Measurements from ENCODE around the gene ERI2.
"Not testable (repeated sequence)": the region's sequence is repeated elsewhere in the genome, so short reads cannot be mapped to it uniquely, and the experiment has no call there.

Gene ERI2

DNA sequence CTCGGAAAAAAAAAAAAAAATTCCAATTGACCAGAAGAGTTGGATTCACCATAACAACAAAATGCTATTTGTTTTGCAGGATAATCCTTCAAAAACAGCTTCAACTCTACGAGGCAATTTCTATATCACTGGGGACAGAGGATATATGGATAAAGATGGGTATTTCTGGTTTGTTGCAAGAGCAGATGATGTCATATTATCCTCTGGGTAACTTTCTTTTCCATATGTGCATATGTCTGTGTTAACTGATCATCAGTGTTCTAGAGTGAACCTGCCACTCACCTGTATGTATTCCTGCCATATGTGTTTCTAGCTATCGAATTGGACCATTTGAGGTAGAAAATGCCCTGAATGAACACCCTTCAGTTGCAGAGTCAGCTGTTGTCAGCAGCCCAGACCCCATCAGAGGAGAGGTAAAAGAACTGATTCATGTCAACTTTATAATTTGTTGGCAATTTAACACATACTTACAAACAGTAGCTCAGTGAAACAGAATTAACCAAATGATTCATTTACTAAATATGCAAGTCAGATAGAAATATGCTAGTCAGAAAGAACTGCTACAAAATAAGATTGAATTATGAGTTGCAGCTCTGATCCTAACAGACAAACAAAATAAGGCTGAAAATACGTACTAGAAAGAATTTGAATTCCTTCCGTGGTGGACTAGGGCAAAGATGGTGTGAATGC lies 14.2 kb downstream of the ERI2 start:
- DNase-seq (no peak), ATAC-seq (no peak)
- Mint-ChIP-seq H3K27ac (peak overlapping the region in 1 of 2 donors; percentile 16), H3K27me3 (no peaks in the 10 kb centered on the region), H3K4me3 (no peak overlapping the region), H3K4me1 (no peaks in the 10 kb centered on the region), H3K9me3 (no peaks in the 10 kb centered on the region)

DNA sequence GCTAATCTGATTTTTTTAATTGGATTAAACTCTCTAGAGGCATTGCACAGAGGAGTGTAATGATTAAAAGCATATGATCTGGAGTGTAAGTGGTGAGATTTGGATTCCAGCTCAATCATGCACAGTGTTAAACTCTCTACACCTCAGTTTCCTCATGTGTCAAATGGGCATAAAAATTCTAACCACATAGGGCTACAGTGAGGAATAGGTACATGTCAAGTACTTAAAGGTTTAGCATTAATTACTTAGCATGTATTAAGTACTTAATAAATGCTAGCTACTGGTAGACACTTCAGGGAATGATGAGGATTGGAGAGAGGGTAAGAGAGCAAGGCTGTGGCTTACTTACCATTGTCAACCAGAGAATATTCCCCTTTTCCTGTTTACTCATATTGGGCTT lies 17.1 kb downstream of the ERI2 start:
- Mint-ChIP-seq H3K4me3 (no peak overlapping the region), H3K27ac (no peak overlapping the region), H3K27me3 (no peaks in the 10 kb centered on the region), H3K4me1 (no peaks in the 10 kb centered on the region), H3K9me3 (no peaks in the 10 kb centered on the region)
- DNase-seq: no peak
- ATAC-seq: no peak

DNA sequence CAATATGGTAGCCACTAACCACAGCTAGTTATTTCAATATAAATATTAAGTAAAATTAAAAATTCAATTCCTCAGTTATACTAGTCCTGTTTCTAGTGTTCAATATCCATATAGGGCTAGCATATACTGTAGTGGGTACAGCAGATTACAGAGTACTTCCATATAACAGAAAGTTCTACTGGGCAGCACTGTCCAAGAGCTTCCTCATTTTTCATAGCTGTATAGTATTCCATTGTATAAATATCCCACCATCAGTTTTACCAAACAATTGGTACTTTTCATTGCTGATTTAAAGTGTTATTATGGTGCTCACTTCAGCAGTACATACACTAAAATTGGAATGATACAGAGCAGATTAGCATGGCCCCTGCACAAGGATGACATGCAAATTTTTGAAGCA lies 22.1 kb downstream of the ERI2 start:
- Mint-ChIP-seq H3K9me3 (no peaks in the 10 kb centered on the region), H3K4me1 (no peaks in the 10 kb centered on the region), H3K4me3 (no peak overlapping the region), H3K27me3 (no peaks in the 10 kb centered on the region), H3K27ac (no peak overlapping the region)
- DNase-seq (no peak), ATAC-seq (no peak)

DNA sequence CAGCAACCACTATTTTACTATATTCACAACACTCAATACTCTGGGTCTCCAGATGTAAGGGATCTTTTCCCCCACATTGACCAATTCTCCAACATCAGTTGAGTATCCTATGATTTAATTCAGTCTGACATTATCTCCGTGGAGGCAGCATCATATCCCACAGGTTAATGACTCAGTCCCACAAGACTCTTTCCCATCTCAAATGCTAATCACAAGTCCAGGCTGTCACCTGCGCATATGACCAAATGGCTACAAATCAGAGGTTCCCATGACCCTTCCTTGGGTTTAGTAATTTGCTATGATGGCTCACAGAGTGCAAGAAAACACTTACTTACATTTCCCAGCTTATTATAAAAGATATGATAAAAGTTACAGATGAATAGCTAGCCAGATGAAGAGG lies 23.8 kb downstream of the ERI2 start:
- DNase-seq (no peak), ATAC-seq (no peak)
- H3K27ac Mint-ChIP-seq: no peak overlapping the region
- no peak overlapping the region for H3K4me3 Mint-ChIP-seq
- H3K4me1 Mint-ChIP-seq: no peaks in the 10 kb centered on the region
- no peaks in the 10 kb centered on the region for H3K9me3 Mint-ChIP-seq
- H3K27me3 Mint-ChIP-seq: no peaks in the 10 kb centered on the region

DNA sequence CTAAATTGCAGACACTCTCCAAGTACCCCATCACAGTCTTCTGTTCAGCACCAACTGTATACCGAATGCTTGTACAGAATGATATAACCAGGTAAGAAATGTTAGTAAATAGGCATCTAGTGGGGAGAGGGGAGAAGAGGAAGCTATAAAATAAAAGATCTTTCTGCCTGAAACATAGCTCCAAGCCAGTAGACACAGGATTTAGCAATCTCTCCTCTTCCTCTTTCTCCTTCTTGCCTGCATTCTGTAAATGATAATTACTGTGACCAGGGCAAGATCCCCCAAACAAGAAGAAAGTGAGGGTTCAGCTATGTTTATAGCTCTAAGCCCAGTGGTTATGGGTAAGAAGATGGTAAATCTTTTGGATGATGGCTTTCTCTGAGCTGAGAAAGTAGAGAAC lies 24.6 kb downstream of the ERI2 start:
- H3K27ac Mint-ChIP-seq: no peak overlapping the region
- H3K27me3 Mint-ChIP-seq: no peaks in the 10 kb centered on the region
- ATAC-seq (no peak), DNase-seq (no peak)
- no peaks in the 10 kb centered on the region for H3K4me1 Mint-ChIP-seq
- no peaks in the 10 kb centered on the region for H3K9me3 Mint-ChIP-seq
- no peak overlapping the region for H3K4me3 Mint-ChIP-seq

DNA sequence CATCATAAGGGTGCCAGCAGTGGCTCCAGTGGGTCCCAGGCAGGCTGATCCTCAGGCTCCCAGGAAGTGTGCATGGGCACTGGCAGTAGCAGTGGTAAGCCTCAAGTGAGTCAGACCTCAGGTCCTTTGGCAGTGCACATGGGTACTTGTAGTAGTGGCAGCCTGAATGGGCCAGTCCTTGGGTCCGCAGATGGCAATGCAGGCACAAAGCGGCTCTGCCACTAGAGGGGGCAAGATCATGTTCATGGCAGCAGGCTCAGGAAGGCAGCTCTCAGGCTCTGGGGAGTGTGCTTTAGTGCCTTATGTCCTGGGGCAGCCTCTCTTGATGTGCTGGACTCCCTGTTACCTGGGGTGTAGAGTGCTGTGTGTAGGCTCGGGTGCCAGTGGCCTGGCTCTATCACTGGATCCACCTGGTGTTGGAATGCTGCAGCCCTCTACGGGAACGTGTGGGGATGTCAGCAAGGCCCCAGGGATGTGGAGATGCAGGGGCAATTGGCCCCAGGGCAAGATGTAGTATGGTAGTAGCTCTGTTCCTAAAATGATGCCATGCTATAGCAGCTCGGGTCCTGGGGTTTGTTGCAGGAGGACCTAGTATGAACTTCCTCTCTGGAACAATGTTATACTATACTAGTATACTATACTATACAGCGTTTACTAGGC lies 31.4 kb downstream of the ERI2 start:
- peak; percentile 90 for ATAC-seq
- DNase-seq: peak; percentile 45 to 63
- no peaks in the 10 kb centered on the region for H3K9me3 Mint-ChIP-seq
- no peak overlapping the region for H3K27ac Mint-ChIP-seq
- H3K27me3 Mint-ChIP-seq: no peaks in the 10 kb centered on the region
- no peaks in the 10 kb centered on the region for H3K4me1 Mint-ChIP-seq
- no peak overlapping the region for H3K4me3 Mint-ChIP-seq

DNA sequence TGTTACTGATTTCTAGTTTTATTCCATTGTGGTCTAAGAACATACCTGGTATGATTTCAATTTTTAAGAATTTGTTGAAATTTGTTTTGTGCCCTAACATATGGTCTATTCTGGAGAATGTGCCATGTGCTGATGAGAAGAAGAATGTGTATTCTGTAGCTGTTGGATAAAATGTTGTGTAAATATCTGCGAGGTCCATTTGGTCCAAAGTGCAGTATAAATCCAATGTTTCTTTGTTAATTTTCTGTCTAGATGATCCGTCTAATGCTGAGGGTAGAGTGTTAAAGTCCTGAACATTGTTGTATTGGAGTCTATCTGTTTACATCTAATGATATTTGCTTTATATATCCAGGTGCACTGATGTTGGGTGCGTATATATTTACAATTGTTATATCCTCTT lies 32.6 kb downstream of the ERI2 start:
- no peaks in the 10 kb centered on the region for H3K9me3 Mint-ChIP-seq
- no peaks in the 10 kb centered on the region for H3K4me1 Mint-ChIP-seq
- no peak for DNase-seq
- ATAC-seq: no peak
- H3K27ac Mint-ChIP-seq: no peak overlapping the region
- H3K4me3 Mint-ChIP-seq: no peak overlapping the region
- H3K27me3 Mint-ChIP-seq: no peaks in the 10 kb centered on the region

DNA sequence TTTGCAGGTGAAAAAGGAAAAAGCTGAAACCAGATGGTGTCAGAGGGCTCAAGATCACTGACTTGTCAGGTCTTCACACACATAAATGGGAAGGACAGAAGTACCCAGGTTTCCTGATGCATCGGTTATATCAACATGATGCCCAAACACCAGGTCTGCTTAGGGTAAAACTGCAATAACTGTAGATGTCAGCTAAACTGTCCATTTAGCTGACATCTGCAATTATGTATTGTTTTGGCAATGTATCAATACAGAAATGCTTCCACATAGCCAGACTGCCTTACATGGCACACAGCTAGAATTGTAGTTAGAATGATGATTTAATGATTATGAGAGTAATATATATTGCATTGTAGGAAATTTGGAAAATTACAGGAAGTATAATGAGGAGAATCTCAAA lies 37.5 kb downstream of the ERI2 start:
- no peaks in the 10 kb centered on the region for H3K9me3 Mint-ChIP-seq
- no peak for ATAC-seq
- no peak overlapping the region for H3K27ac Mint-ChIP-seq
- peaks cover 16% of the 10 kb centered on the region for H3K4me1 Mint-ChIP-seq
- no peaks in the 10 kb centered on the region for H3K27me3 Mint-ChIP-seq
- DNase-seq: no peak
- no peak overlapping the region for H3K4me3 Mint-ChIP-seq

DNA sequence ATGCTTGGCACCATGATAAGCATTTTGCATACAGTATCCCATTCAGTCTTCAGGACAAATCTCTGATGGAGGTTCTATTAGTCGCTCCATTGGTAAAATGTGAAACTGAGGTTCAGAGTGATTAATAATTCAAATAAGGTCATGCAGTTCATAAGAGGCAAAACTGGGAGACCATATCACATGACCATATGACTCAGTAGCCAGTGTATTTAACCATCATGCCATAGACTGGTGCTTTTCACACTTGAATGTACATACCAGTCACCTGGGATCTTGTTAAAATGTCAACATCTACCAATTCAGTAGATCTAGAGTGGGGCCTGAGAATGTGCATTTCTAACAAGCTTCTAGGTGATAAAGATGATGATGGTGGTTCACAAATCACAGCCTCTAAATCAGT lies 38.2 kb downstream of the ERI2 start:
- Mint-ChIP-seq H3K27me3 (no peaks in the 10 kb centered on the region), H3K27ac (no peak overlapping the region), H3K4me1 (peaks cover 18% of the 10 kb centered on the region), H3K9me3 (no peaks in the 10 kb centered on the region), H3K4me3 (no peak overlapping the region)
- ATAC-seq: no peak
- no peak for DNase-seq

DNA sequence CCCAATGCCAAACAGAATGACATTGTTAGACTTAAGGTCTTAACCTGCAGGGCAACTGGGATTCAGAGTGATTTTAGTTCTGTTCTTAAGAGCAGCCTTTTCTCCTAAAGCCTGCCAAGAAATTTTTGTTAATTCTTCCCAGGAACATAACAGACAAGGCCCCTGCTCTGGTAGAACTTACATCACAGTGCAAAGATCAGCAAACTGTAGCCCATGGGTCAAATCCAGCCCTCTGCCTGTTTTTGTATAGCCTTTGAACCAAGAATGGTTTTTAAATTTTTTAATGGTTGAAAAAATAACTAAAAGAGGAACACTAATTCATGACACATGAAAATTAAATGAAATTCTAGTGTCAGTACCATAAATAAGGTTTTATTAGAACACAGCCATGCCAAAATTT lies 38.7 kb downstream of the ERI2 start:
- Mint-ChIP-seq H3K27me3 (no peaks in the 10 kb centered on the region), H3K4me1 (peaks cover 24% of the 10 kb centered on the region), H3K27ac (no peak overlapping the region), H3K4me3 (no peak overlapping the region), H3K9me3 (peaks cover 0 to 2% of the 10 kb centered on the region in 2 donors)
- no peak for ATAC-seq
- no peak for DNase-seq

DNA sequence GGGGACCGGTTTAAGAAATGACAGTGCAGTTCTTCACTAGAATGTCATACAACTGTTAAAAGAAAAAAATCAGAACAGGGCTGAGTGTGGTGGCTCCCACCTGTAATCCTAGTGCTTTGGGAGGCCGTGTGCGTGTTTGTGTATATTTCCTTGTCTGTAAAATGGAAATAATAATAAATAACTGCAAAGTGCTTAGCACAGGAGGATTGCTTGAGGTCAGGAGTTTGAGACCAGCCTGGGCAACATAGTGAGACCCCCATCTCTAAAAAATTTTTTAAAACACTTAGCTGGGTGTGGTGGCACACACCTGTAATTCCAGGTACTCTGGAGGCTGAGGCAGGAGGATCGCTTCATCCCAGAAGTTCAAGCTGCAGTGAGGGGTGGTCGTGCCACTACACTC lies 40.0 kb downstream of the ERI2 start:
- Mint-ChIP-seq H3K4me1 (peaks cover 29% of the 10 kb centered on the region), H3K27me3 (no peaks in the 10 kb centered on the region), H3K9me3 (peaks cover 0 to 14% of the 10 kb centered on the region in 2 donors), H3K27ac (peak overlapping the region in 1 of 2 donors; percentile 15), H3K4me3 (no peak overlapping the region)
- no peak for DNase-seq
- no peak for ATAC-seq

DNA sequence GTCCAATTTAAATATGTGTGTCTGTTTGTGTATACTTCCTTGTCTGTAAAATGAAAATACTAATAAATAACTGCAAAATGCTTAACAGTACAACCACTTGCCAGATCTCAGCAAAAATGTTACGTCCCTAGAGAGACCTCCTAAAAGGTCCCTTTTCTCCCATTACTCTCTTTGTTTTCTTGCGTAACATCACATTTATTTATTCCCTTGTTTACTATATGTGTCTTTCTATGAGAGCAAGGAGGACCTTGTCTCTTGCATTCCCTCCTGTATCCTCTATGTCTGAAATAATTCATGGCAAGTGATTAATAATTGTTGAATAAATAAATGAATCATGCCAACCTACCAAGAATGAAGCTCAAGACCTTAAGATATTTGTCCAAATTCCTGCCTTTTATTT lies 40.5 kb downstream of the ERI2 start:
- DNase-seq (no peak), ATAC-seq (no peak)
- H3K4me3 Mint-ChIP-seq: no peak overlapping the region
- H3K27me3 Mint-ChIP-seq: no peaks in the 10 kb centered on the region
- H3K27ac Mint-ChIP-seq: no peak overlapping the region
- H3K9me3 Mint-ChIP-seq: peaks cover 0 to 16% of the 10 kb centered on the region in 2 donors
- H3K4me1 Mint-ChIP-seq: peaks cover 29% of the 10 kb centered on the region

DNA sequence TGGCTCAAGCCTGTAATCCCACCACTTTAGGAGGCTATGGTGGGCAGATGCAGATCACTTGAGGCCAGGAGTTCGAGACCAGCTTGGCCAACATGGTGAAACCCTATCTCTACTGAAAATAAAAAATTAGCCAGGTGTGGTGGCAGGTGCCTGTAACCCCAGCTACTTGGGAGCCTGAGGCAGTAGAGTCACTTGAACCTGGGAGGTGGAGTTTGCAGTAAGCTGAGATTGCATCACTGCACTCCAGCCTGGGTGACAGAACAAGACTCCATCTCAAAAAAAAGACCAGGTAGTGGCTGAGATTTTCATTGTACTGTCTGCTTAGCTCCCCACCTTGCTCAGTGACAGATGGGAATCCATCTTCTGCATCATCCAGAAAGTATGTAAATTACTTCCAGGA lies 41.8 kb downstream of the ERI2 start:
- H3K27ac Mint-ChIP-seq, ATAC-seq, H3K27me3 Mint-ChIP-seq, DNase-seq: not testable (repeated sequence)
- Mint-ChIP-seq H3K4me3 (peak overlapping the region; percentile 80 to 90), H3K4me1 (peaks cover 29% of the 10 kb centered on the region), H3K9me3 (peaks cover 0 to 16% of the 10 kb centered on the region in 2 donors)

DNA sequence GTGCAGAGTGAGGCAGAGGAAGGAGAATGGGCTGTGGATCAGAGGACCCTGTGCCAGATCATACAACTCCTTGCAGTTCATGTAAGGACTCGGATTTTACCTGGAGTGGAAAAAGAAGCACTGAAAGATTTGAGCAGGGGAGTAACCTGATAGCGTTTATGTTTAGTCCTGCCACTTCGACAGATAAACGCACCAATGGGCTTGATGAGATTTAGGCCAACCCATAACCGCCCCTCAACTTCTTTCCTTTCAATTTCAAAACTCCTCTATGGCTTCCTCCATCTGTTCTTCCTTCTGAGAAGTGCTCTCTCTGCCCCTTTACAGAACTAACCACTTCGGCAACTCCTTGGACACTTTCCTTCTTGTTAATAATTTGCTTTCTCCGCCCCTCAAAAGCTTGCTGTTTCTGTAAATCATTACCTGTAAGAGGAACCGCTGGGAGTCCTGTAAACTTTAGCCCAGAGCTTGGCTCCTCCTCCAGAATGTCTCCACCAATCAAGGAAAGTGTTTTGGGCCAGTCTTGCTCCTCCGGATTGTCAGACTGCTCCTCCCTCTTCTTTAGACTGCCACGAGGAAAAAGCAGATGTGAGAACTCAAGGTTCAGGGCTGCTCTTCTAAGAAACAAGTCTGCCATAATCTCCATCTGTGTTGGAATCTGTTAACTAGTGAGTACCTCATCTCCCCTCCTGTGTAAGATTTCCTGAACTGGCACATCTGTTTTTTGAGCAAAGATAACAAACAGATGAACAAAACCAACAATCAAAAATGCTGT lies 42.6 kb downstream of the ERI2 start, which contains the start of gene ACSM3:
TSS of gene ACSM3 (plus strand) at position 554 of the 772 bp plus-strand sequence. CDS start 6,021 bp downstream, outside the sequence.
- Mint-ChIP-seq H3K4me3 (peak within 1 kb of the TSS; percentile 80 to 90), H3K27ac (peak within 1 kb of the TSS; percentile 62 to 95), H3K27me3 (no peaks in the 10 kb centered on the region), H3K9me3 (peaks cover 0 to 16% of the 10 kb centered on the region in 2 donors), H3K4me1 (peaks cover 29% of the 10 kb centered on the region)
- ATAC-seq: peak; percentile 99
- DNase-seq: peak; percentile 60 to 72

DNA sequence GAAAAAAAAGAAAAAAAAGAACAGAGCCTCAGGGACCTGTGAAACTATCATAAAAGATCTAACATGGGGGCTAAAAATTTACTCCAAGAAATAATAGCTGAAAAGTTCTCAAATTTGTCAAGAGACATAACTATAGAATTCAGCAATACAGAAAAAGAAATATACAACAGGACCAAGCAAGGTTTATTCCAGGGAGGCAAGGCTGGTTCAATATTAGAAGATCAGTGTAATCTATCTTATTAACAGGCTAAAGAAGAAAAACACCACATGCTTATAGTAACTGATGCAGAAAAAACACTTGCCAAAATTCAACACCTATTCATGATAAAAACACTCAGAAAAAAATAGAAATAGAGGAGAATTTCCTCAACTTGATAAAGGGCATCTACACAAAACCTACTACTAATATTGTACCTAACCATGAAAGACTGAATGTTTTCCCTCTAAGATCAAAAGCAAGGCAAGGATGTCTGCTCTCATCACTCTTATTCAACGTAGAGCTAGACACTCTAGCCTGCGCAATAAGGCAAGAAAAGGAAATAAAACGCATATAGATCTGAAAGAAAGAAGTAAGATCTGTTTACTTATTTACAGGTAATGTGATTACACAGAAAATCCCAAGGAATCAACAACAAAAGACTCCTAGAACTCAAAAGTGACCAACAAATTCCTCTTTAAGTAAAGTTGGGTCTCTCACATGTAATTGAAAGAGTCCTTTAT lies 43.7 kb downstream of the ERI2 start:
- Mint-ChIP-seq H3K9me3 (peaks cover 0 to 16% of the 10 kb centered on the region in 2 donors), H3K4me3 (peak overlapping the region; percentile 80 to 90), H3K4me1 (peaks cover 29% of the 10 kb centered on the region), H3K27ac (peak overlapping the region in 1 of 2 donors; percentile 95), H3K27me3 (no peaks in the 10 kb centered on the region)
- no peak for ATAC-seq
- DNase-seq: no peak

Measured in stimulated activated naive CD8-positive, alpha-beta T cell treated with anti-CD3 and anti-CD28 coated beads, Interleukin-15, amount 100 ng/mL, for 72 hours (primary cell).